Dendritic cell treated with granulocyte-macrophage colony-stimulating factor and Interleukin-4, amounts not matched to agents 40 ng/mL and 50 ng/mL, for 4 days (primary cell): ENCODE measurements around the gene SERPINA10.
"Not testable (repeated sequence)": the region's sequence is repeated elsewhere in the genome, so short reads cannot be mapped to it uniquely, and the experiment has no call there.

Source experiments
- H3K27ac Mint-ChIP-seq: one replicate; pipeline ENCODE4 v1.8.0; 2022; ENCODE audit warnings: mild to moderate bottlenecking, mixed read lengths
- H3K27me3 Mint-ChIP-seq: one replicate; pipeline ENCODE4 v1.8.0; 2022; ENCODE audit warnings: mild to moderate bottlenecking, mixed read lengths
- H3K36me3 Mint-ChIP-seq: one replicate; pipeline ENCODE4 v1.8.0; 2022; ENCODE audit warnings: low read depth, mixed read lengths
- H3K4me1 Mint-ChIP-seq: one replicate; pipeline ENCODE4 v1.8.0; 2022; ENCODE audit warnings: low read depth, mixed read lengths
- H3K4me3 Mint-ChIP-seq: one replicate; pipeline ENCODE4 v1.8.0; 2022; ENCODE audit warnings: mild to moderate bottlenecking, moderate library complexity, mixed read lengths
- H3K9me3 Mint-ChIP-seq: one replicate; pipeline ENCODE4 v1.8.0; 2022; ENCODE audit warnings: mixed read lengths
- intact Hi-C: fragments of 100-400 bp; cut with micrococcal nuclease; formaldehyde crosslinking; loops from one replicate; pipeline ENCODE4 v1.15.0; 2022

The SERPINA10 gene

DNA sequence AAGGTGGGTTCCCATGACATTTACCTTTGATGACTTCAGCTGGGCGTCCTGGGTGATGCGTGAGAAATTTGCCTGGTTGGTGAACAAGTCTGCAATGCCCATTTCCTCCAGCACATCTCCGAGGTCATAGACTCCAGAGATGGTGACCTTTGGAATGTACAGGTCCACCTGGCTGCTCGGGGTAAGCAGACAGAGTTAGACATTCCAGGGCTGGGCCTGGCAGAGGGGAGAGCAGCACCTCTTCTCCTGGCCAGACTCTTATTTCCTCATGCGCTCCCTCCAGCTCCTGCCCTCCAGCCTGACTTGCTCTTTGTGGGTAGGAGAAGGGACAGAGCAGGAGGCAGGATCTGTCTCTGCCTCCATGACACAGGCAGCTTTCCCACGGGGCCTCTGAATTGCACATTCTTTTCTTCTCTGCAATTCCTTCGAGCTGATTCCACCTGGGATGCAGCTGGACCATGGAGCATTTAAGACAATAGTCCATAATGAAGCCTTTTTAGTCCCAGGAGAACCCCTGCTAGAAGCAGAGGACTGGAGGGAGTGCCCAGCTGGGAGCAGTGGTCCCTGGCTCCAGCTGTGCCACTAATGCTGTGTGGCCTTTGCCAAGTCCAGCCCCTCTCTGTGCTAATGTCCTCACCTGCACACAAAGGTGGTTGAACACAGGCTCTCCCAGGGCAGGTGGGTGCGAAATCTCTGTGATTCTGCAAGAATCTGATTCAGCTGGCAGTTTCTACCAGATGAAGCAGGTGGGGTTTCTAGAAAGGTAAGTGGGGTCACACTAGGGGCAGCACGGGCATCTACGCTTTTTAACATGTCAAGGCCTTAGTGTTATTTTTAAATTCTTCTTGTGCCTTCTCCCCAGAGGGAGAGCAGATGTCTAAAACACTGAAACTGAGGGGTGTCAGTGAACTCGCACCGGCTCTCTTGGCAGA is 13.2 kb upstream of the SERPINA10 start:
- no peaks in the 10 kb centered on the region for H3K36me3 Mint-ChIP-seq
- H3K27ac Mint-ChIP-seq, result no peak overlapping the region
- H3K9me3 Mint-ChIP-seq, result peaks cover 12% of the 10 kb centered on the region
- intact Hi-C loops, result no loop called here
- H3K4me3 Mint-ChIP-seq, result no peak overlapping the region
- no peaks in the 10 kb centered on the region for H3K27me3 Mint-ChIP-seq
- H3K4me1 Mint-ChIP-seq, result no peaks in the 10 kb centered on the region

DNA sequence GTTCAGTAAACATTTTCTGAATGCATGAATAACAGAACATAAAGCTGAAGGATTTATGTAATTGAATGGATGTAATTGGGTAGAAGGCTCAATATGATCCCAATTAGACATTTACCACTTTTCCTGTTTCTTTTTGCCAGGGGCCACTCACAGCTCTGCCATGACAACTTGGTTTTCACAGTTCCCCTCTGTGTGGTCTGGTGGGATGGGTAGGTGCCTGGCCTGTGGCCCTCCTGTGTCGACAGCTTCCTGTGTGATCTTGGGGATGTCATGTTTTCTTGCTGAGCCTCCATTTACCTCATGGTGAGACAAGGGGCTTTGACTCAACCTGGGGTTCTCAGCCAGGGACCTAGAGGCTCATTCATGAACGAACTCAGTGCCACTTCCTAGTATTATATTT is 12.6 kb upstream of the SERPINA10 start:
- intact Hi-C loops, result no loop called here
- no peaks in the 10 kb centered on the region for H3K36me3 Mint-ChIP-seq
- H3K27ac Mint-ChIP-seq, result no peak overlapping the region
- no peak overlapping the region for H3K4me3 Mint-ChIP-seq
- no peaks in the 10 kb centered on the region for H3K27me3 Mint-ChIP-seq
- no peaks in the 10 kb centered on the region for H3K4me1 Mint-ChIP-seq
- H3K9me3 Mint-ChIP-seq, result peaks cover 12% of the 10 kb centered on the region

DNA sequence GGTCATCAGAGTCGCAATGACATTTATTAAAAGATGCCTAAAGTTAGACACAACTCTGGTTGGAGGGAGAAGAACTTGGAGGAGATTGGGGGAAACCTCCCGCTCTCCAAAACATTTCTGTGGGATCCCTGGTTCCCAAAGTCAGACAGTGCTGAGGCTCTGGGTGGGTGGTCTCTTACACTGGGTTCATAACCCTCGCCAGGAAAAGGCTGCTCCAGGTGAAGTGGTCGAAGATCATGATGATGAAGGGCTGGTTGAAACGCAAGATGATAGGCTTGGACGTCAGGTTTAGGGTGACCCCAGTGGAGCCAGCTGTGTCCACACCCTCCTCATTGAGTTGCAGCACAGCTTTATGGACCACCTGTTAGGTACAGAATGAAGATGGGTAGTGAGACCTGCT is 11.2 kb upstream of the SERPINA10 start:
- peaks cover 12% of the 10 kb centered on the region for H3K9me3 Mint-ChIP-seq
- intact Hi-C loops, result no loop called here
- H3K27me3 Mint-ChIP-seq, result no peaks in the 10 kb centered on the region
- H3K4me1 Mint-ChIP-seq, result no peaks in the 10 kb centered on the region
- no peak overlapping the region for H3K27ac Mint-ChIP-seq
- no peak overlapping the region for H3K4me3 Mint-ChIP-seq
- no peaks in the 10 kb centered on the region for H3K36me3 Mint-ChIP-seq

DNA sequence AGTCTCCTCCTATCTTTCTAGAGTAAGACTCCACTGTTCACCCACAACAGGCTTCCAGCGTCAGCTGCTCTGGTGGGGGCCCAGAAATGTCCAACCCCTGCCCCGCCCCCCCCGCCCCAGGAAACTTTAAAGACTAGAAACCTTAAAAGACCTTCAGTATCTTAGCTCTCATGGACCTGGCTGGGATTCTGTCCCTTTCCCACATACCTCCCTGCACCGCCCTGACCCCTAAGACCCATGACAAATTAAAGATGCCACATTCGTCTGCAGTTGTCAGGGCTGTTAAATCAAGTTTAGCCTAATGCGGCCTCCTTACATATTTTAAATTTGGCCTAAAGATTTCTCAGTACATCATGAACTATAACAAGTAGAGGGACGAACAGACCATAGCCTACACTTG is 10.0 kb upstream of the SERPINA10 start:
- intact Hi-C loops, result no loop called here
- Mint-ChIP-seq H3K27ac (no peak overlapping the region), H3K36me3 (no peaks in the 10 kb centered on the region), H3K9me3 (peaks cover 11% of the 10 kb centered on the region), H3K4me1 (no peaks in the 10 kb centered on the region), H3K27me3 (no peaks in the 10 kb centered on the region), H3K4me3 (no peak overlapping the region)

DNA sequence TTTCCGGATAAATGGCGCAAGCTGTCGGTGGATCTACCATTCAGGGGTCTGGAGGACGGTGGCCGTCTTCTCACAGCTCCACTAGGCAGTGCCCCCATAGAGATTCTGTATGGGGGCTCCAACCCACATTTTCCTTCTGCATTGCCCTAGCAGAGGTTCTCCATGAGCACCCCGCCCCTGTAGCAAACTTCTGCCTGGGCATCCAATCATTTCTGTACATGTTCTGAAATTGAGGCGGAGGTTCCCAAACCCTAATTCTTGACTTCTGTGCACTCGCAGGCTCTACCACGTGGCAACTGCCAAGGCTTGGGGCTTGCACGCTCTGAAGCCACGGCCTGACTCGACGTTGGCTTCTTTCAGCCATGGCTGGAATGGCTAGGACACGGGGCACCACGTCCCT is 5.1 kb upstream of the SERPINA10 start:
- intact Hi-C loops, result no loop called here
- H3K9me3 Mint-ChIP-seq, result no peaks in the 10 kb centered on the region
- H3K4me3 Mint-ChIP-seq, result no peak overlapping the region
- peaks cover 2% of the 10 kb centered on the region for H3K27me3 Mint-ChIP-seq
- H3K36me3 Mint-ChIP-seq, result no peaks in the 10 kb centered on the region
- H3K4me1 Mint-ChIP-seq, result no peaks in the 10 kb centered on the region
- H3K27ac Mint-ChIP-seq, result no peak overlapping the region

DNA sequence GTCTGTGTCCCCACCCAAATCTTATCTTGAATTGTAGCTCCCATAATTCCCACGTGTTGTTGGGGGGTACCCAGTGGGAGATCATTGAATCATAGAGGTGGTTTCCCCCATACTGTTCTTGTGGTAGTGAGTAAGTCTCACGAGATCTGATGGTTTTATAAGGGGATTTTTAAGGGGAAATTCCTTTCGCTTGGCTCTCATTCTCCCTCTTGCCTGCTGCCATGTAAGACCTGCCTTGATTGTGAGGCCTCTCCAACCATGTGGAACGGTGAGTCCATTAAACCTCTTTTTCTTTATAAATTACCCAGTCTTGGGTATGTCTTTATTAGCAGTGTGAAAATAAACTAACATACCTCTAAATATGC is 3.1 kb upstream of the SERPINA10 start:
- H3K4me3 Mint-ChIP-seq, H3K27me3 Mint-ChIP-seq, H3K36me3 Mint-ChIP-seq, H3K27ac Mint-ChIP-seq, intact Hi-C loops, H3K9me3 Mint-ChIP-seq, H3K4me1 Mint-ChIP-seq: not testable (repeated sequence)

DNA sequence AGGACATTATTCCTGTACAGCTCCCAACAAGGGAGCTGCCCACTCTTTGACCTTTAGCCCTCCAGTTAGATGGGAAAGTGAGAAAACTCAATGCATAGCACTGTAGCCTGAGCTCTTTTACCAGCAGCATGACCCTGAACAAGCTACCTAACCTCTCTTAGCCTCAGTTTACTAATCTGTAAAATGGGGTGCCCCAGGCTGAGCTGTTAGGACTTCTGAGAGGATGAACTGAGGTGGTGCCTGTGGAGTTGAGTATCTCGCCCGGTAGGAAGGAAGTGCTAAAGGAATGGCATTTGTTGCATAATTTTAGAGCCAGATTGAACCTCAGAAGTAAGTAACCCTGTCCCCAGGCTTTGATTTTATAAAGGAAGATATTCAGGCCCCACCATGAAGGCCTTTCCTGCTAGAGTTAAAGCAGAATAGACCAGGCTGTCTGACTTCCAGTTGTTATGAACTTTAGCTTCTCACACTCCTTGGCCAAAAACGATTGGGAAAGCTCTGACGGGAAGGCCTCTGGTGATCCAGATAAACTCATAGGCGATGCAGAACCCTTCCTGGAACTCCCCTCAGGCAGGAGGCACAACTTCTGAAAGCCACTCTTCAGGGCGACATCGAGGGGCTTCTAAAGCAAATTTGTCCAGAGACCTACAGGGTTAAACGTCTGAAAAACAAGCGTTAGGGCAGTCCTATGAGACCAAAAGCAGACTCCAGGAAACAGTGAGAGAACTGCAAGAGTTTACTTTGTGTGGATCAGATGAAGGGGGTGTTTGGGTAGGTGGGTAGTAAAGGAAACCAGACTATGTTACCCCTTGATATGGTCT is 2.5 kb upstream of the SERPINA10 start:
- no peak overlapping the region for H3K4me3 Mint-ChIP-seq

DNA sequence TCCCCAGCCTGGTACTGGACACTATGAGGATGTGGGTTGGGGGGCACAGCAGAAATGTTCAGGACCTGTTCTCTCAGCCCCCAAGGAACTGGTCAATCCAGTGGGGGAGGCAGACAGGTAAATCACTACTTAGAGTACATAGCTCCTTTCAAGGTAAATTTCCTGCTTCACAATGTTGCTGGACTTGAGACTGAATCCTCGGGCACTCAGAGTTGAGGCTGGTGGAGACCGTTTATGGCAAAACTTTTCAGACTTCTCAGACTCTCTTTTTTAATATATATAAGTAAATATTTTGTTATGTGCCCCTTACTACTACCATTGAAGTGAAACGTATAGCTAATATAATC is 483 bp upstream of the SERPINA10 start:
- Mint-ChIP-seq H3K9me3 (no peaks in the 10 kb centered on the region), H3K27me3 (peaks cover 2% of the 10 kb centered on the region), H3K4me3 (no peak overlapping the region), H3K27ac (no peak overlapping the region), H3K4me1 (no peaks in the 10 kb centered on the region), H3K36me3 (no peaks in the 10 kb centered on the region)
- intact Hi-C loops, result no loop called here

More for the DNA sequence above, 2.5 kb upstream of the SERPINA10 start:
- intact Hi-C loops, result no loop called here
- Mint-ChIP-seq H3K27me3 (peaks cover 2% of the 10 kb centered on the region), H3K36me3 (no peaks in the 10 kb centered on the region), H3K27ac (no peak overlapping the region), H3K4me1 (no peaks in the 10 kb centered on the region), H3K9me3 (no peaks in the 10 kb centered on the region)

DNA sequence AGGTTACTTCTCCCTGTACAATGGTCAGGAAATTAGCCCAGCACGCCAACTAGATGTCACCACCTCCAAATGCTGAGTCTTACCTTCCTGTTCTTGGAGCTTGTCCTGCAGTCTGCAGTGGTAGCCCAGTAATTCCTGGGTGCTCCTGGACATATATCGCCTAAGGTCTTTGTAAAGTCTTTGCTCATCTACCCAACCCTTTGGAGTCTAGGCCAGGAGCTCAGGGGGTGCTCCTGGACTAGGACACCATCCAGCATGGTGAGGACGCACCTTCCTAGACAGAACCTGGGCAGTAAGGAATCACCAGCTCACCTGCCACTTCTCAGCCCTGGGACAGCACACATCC is 569 bp downstream of the SERPINA10 start:
- Mint-ChIP-seq H3K4me1 (no peaks in the 10 kb centered on the region), H3K36me3 (no peaks in the 10 kb centered on the region)
- intact Hi-C loops, result no loop called here

DNA sequence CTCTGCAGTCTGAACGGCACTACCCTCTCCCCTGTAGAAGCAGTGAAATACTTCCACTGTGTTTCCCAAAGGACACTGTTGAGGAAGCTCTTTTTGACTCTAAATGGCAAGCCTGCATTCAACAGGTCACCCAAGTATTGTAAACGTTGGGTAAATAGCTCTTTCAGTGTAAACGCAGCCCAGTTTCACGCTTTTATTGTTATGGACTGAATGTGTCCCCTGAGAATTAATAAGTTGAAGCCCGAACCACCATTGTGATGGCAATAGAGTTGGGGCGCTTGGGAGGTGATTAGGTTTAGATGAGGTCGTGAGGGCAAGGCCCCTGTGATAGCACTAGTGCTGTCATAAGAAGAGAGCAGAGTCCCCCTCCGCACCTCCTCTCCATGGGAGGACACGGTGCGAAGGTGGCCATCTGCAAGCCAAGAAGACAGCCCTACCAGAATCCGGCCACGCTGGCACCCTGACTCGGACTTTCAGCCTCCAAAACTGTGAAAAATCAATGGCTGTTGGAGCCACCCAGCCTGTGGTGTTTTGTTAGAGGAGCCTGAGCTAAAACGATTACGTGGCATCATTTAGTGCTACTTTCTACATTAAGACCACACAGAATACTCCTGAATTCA is 1.1 kb downstream of the SERPINA10 start:
- Mint-ChIP-seq H3K36me3 (no peaks in the 10 kb centered on the region), H3K4me3 (no peak overlapping the region), H3K9me3 (no peaks in the 10 kb centered on the region), H3K4me1 (no peaks in the 10 kb centered on the region), H3K27me3 (peaks cover 2% of the 10 kb centered on the region), H3K27ac (no peak overlapping the region)
- intact Hi-C loops, result no loop called here

More for the DNA sequence above, 569 bp downstream of the SERPINA10 start:
- Mint-ChIP-seq H3K27ac (no peak overlapping the region), H3K27me3 (peaks cover 2% of the 10 kb centered on the region), H3K9me3 (no peaks in the 10 kb centered on the region), H3K4me3 (no peak overlapping the region)

DNA sequence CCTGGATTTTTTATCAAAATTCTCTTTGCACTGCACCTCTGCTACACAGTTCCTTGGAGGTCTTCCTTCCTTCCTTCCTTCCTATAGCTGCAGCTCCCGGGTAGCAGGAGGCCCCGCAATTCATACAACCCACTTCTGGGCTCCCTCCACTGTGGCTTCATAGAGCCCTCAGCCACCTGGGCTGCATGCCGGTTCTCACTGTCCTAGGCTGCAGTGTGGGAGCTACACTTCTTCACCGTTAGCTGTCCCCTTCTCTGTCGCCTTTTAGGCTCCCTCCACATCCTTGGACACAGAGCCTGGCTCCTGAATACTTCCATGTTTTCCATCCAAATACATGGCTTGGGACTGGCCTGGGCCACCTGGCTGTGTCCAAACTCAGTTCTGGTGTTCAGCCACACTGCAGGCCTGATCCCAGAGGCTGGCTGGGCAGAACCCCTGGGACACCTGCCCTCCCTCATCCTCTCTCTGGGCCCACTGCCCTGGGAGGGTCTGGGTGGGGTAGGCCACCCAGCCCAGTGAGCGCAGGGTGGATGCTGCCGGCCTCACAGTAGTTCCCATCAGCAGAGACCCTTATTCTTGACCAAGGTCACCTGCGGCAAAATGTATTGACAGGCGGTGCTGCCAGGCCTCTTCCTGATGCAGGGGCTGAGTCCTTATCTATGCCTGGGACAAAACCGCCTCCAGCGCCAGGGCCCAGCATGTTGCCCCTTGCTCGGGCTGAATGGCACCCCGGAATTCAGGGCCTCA is 1.7 kb downstream of the SERPINA10 start:
- Mint-ChIP-seq H3K9me3 (no peaks in the 10 kb centered on the region), H3K4me1 (no peaks in the 10 kb centered on the region), H3K27me3 (no peaks in the 10 kb centered on the region), H3K27ac (no peak overlapping the region), H3K4me3 (no peak overlapping the region), H3K36me3 (no peaks in the 10 kb centered on the region)
- intact Hi-C loops, result no loop called here

DNA sequence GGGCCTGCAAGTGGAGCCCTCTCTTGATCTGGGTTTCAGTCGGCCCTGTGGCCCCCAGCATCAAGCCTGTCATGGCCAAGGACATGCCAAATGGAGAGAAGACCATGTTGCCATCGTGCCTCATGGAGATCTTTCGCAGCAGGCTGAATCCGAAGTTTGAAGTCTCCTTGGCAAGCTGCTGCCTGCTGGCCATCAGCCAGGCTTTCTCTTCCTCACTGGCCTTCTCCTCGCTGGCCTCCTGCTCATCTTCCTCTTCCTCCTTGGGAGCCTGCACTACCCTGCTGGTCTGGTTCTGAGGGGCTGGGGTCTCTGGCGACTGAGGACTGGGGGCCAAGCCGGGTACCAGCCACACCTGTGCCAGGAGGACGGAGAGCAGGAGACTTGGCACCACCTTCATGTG is 2.9 kb downstream of the SERPINA10 start:
- no peaks in the 10 kb centered on the region for H3K36me3 Mint-ChIP-seq
- H3K9me3 Mint-ChIP-seq, result no peaks in the 10 kb centered on the region
- H3K27ac Mint-ChIP-seq, result no peak overlapping the region
- intact Hi-C loops, result no loop called here
- no peak overlapping the region for H3K4me3 Mint-ChIP-seq
- no peaks in the 10 kb centered on the region for H3K4me1 Mint-ChIP-seq
- H3K27me3 Mint-ChIP-seq, result no peaks in the 10 kb centered on the region

DNA sequence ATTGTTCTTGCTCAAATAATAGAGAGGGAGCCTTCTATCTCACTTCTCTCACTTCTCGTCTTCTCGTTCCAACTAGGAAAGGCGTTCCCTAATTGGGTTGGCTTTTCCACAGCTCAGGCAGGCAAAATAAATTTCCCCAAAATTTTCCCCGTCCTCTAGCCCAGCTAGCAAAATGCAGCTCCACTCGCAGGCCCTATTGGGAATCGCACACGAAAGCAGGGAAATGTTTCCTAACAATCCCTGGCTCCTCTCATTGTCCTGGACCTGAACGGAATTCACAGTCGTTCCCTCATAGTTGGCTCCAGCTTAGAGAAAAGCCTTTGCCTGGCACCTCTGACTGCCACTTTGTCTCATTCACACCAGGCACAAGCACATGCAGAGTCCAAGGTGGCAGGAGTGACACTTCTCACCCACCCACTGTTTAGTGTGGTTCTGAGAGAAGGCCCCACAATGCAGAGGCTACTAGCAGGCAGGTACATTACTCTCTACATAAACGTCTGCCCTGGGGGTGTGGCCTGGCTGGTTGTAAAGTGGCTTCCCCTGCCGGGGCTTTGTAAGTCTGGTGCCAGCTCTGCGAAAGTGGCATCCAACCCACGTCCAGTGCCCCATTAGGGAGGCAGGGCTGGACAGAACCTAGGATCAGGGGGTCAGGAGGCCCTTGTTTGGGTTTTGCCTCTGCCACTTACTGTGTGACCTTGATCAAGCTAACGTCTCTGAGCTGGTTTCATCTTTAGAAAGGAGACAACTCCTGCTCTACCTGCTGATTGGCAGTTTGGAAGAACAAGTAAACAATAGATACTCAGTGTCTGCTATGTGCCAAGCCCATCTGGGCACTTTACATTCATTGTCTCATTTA is 4.2 kb downstream of the SERPINA10 start:
- Mint-ChIP-seq H3K36me3 (no peaks in the 10 kb centered on the region), H3K4me1 (no peaks in the 10 kb centered on the region), H3K9me3 (no peaks in the 10 kb centered on the region), H3K27ac (no peak overlapping the region), H3K27me3 (no peaks in the 10 kb centered on the region), H3K4me3 (no peak overlapping the region)
- intact Hi-C loops, result no loop called here
